ENCODE data around the gene CPPED1.
"Not testable (repeated sequence)": the region's sequence is repeated elsewhere in the genome, so short reads cannot be mapped to it uniquely, and the experiment has no call there.

CPPED1 gene

DNA sequence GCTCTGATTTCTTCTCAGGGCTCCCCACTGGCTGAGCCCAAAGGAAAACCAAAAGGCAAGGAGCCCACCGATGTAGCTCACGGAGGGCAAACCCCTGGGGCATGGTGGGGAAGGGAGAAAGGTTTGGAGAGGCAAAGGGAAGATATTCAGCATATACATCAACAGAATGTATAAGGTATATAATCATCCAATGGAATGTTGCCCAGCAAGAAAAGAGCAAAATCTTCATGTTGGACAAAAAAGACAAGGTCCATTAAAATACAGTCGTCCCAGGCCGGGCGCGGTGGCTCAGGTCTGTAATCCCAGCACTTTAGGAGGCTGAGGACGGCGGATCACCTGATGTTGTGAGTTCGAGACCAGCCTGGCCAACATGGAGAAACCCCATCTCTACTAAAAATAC, 1.6 kb downstream of the CPPED1 start:
- H3K79me2 ChIP-seq = no peaks in the 10 kb centered on the region
- no peak overlapping the region for H3K27ac ChIP-seq
- H3K9me3 ChIP-seq (ENCODE audit: control insufficient read depth, low read length) = no peaks in the 10 kb centered on the region
- H3K9ac ChIP-seq = no peak overlapping the region
- H3K4me1 ChIP-seq = peaks cover 8% of the 10 kb centered on the region
- no peak overlapping the region for H3K4me2 ChIP-seq (ENCODE audit: low read length)
- H3K36me3 ChIP-seq (ENCODE audit: control insufficient read depth, insufficient read depth, low read length) = no peaks in the 10 kb centered on the region
- H3K27me3 ChIP-seq (ENCODE audit: control insufficient read depth, insufficient read depth, low read length) = no peaks in the 10 kb centered on the region
- H2AFZ ChIP-seq = no peak overlapping the region
- no peak overlapping the region for H3K4me3 ChIP-seq (ENCODE audit: low read depth, low read length)
- TF ChIP-seq, protein P1, sequence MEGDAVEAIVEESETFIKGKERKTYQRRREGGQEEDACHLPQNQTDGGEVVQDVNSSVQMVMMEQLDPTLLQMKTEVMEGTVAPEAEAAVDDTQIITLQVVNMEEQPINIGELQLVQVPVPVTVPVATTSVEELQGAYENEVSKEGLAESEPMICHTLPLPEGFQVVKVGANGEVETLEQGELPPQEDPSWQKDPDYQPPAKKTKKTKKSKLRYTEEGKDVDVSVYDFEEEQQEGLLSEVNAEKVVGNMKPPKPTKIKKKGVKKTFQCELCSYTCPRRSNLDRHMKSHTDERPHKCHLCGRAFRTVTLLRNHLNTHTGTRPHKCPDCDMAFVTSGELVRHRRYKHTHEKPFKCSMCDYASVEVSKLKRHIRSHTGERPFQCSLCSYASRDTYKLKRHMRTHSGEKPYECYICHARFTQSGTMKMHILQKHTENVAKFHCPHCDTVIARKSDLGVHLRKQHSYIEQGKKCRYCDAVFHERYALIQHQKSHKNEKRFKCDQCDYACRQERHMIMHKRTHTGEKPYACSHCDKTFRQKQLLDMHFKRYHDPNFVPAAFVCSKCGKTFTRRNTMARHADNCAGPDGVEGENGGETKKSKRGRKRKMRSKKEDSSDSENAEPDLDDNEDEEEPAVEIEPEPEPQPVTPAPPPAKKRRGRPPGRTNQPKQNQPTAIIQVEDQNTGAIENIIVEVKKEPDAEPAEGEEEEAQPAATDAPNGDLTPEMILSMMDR (IDR thresholded peaks at IDR 0.05) = no peak

DNA sequence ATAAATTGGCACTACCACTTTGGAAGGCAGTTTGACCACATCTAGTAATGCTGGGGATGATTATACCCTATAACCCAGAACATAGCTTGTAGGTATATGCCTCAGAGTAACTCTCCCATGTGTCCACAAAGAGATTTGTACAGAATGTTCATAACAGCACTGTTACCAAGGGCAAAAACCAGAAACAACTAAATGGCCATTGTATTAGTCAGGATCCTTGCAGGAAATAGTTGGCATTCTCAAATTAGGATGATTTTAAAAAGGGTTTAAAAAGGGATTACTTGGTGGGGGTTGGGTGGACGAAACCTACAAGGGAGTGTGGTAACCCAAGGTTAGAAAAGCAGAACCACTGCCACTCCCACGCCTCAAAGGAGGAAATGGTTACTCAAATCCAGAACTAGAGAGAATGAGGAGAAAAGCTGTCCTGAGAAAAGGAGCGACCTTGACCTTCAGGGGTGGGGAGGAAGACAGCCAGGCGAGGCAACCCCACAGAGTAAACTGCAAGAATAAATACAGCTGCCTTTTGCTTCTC, 2.1 kb downstream of the CPPED1 start:
- TF ChIP-seq, protein P1 (IDR thresholded peaks at IDR 0.05) = no peak
- no peaks in the 10 kb centered on the region for H3K79me2 ChIP-seq
- H3K27ac ChIP-seq = no peak overlapping the region
- no peaks in the 10 kb centered on the region for H3K27me3 ChIP-seq (ENCODE audit: control insufficient read depth, insufficient read depth, low read length)
- no peak overlapping the region for H3K4me3 ChIP-seq (ENCODE audit: low read depth, low read length)
- peaks cover 8% of the 10 kb centered on the region for H3K4me1 ChIP-seq
- no peaks in the 10 kb centered on the region for H3K9me3 ChIP-seq (ENCODE audit: control insufficient read depth, low read length)
- H3K36me3 ChIP-seq (ENCODE audit: control insufficient read depth, insufficient read depth, low read length) = no peaks in the 10 kb centered on the region
- H2AFZ ChIP-seq = no peak overlapping the region
- no peak overlapping the region for H3K9ac ChIP-seq
- H3K4me2 ChIP-seq (ENCODE audit: low read length) = no peak overlapping the region

DNA sequence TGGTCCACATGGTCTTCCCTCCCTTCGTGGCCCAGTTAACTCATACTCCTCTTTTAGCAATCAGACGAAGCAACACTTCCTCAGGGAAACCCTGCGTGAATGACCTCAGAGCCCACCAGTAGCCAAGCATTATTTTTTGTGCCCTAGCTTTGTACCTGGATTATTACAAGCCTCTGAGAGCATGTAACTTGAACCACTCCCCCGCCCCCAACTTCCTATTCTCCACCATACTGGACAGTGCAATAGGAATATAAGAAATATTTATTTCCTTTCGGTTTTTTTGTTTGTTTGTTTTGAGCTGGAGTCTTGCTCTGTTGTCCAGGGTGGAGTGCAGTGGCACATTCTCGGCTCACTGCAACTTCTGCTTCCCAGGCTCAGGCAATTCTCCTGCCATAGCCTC, 2.9 kb downstream of the CPPED1 start:
- Histone ChIP-seq H2AFZ (no peak overlapping the region), H3K9me3 (ENCODE audit: control insufficient read depth, low read length) (no peaks in the 10 kb centered on the region), H3K27ac (no peak overlapping the region), H3K4me2 (ENCODE audit: low read length) (no peak overlapping the region), H3K36me3 (ENCODE audit: control insufficient read depth, insufficient read depth, low read length) (no peaks in the 10 kb centered on the region), H3K9ac (no peak overlapping the region), H3K4me1 (peaks cover 8% of the 10 kb centered on the region), H3K27me3 (ENCODE audit: control insufficient read depth, insufficient read depth, low read length) (no peaks in the 10 kb centered on the region), H3K4me3 (ENCODE audit: low read depth, low read length) (no peak overlapping the region), H3K79me2 (no peaks in the 10 kb centered on the region)
- TF ChIP-seq, protein P1 (IDR thresholded peaks at IDR 0.05) = no peak

DNA sequence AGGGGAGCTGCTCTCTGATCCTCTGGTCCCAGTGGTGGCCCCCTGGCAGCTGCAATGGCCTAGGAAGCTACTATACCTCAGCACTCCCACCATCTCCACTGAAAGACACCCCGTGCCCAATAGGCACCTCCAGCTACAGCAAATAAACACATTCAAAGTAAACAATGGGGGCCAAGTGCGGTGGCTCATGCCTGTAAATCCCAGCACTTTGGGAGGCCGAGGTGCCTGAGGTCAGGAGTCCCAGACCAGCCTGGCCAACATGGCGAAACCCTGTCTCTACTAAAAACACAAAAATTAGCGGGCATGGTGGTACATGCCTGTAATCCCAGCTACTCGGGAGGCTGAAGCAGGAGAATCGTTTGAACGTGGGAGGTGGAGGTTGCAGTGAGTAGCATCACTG, 3.7 kb downstream of the CPPED1 start:
- not testable (repeated sequence) for H3K36me3 ChIP-seq (ENCODE audit: control insufficient read depth, insufficient read depth, low read length); H2AFZ ChIP-seq; H3K9ac ChIP-seq; H3K4me1 ChIP-seq; H3K79me2 ChIP-seq; H3K4me3 ChIP-seq (ENCODE audit: low read depth, low read length); H3K27me3 ChIP-seq (ENCODE audit: control insufficient read depth, insufficient read depth, low read length); H3K27ac ChIP-seq; H3K9me3 ChIP-seq (ENCODE audit: control insufficient read depth, low read length); H3K4me2 ChIP-seq (ENCODE audit: low read length)

DNA sequence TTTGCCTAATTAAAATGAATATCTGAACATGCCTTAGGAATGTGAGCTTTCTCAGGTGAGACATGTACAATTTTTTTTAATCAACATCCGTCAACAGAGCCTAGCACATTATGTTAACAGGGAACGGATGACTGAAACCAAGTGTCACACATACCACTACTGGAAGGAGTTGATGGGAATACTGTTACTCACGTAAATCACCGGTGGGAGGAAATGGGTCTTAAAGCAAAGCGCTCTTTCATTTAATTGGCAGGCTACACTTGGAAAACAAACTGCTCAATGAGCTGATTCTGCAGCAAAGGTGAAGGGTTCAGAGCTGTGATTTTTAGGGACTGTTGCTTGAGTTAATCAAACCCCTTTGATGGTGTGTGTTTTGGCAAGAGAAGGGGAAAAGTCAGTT, 4.8 kb downstream of the CPPED1 start:
- Histone ChIP-seq H2AFZ (no peak overlapping the region), H3K9me3 (ENCODE audit: control insufficient read depth, low read length) (no peaks in the 10 kb centered on the region), H3K4me3 (ENCODE audit: low read depth, low read length) (no peak overlapping the region), H3K79me2 (no peaks in the 10 kb centered on the region), H3K4me2 (ENCODE audit: low read length) (no peak overlapping the region), H3K27ac (no peak overlapping the region), H3K4me1 (peaks cover 8% of the 10 kb centered on the region), H3K9ac (no peak overlapping the region), H3K36me3 (ENCODE audit: control insufficient read depth, insufficient read depth, low read length) (no peaks in the 10 kb centered on the region), H3K27me3 (ENCODE audit: control insufficient read depth, insufficient read depth, low read length) (no peaks in the 10 kb centered on the region)
- TF ChIP-seq, protein P1 (IDR thresholded peaks at IDR 0.05) = no peak
